Keratinocyte (primary cell): ENCODE measurements around the gene ABHD18. TPM values are rescaled to one million over a fixed set of nuclear protein-coding genes. Genes with fewer than 3 reads are reported as not detected.

Experiments used
- DNase-seq: peaks from one replicate; pipeline ENCODE4 v3.0.0-alpha.2; 2011; ENCODE audit warnings: low read depth, missing footprints, low spot score
- FAIRE-seq: peaks from 2 replicates; lab custom pipeline; 2011; peaks lifted over from hg19 to GRCh38; lab: Jason Lieb, UNC
- H2AFZ ChIP-seq: 2 replicates; pipeline ENCODE4 v1.6.0; 2012; ENCODE audit warnings: low read length, control low read depth, inconsistent platforms; ENCODE audit not compliant: control insufficient read depth
- H3K27ac ChIP-seq: 2 replicates; pipeline ENCODE4 v1.5.1; 2011; ENCODE audit warnings: low read length; ENCODE audit not compliant: control insufficient read depth, insufficient read depth
- H3K27me3 ChIP-seq: 3 replicates; pipeline ENCODE4 v1.6.0; 2011; ENCODE audit warnings: low read length; ENCODE audit not compliant: control insufficient read depth, insufficient read depth; ENCODE audit errors: extremely low read depth
- H3K36me3 ChIP-seq, 2 experiments: 2 replicates in 1 of 2; 3 replicates in 1 of 2; pipeline ENCODE4 v1.5.1; 2011; ENCODE audit warnings: low read length in 2 of 2, mild to moderate bottlenecking in 1 of 2; ENCODE audit not compliant: control insufficient read depth in 2 of 2, insufficient read depth in 2 of 2; ENCODE audit errors: extremely low read depth in 1 of 2
- H3K4me1 ChIP-seq: 3 replicates; pipeline ENCODE4 v1.5.1; 2011; ENCODE audit warnings: low read length; ENCODE audit not compliant: control insufficient read depth, insufficient read depth; ENCODE audit errors: extremely low read depth
- H3K4me2 ChIP-seq: 3 replicates; pipeline ENCODE4 v1.6.0; 2011; ENCODE audit warnings: low read depth, low read length; ENCODE audit not compliant: control insufficient read depth, insufficient read depth; ENCODE audit errors: extremely low read depth
- H3K4me3 ChIP-seq, 3 experiments: fragments of 200-600 bp in 1 of 3; sonication (generic) in 1 of 3; 2 replicates in 2 of 3; 3 replicates in 1 of 3; pipeline ENCODE4 v1.5.1; 2011 to 2016; ENCODE audit warnings: low read length in 3 of 3, mild to moderate bottlenecking in 3 of 3, control low read depth in 2 of 3, inconsistent platforms in 1 of 3, low read depth in 1 of 3, mixed read lengths in 1 of 3, mixed run types in 1 of 3, moderate library complexity in 1 of 3; ENCODE audit not compliant: control insufficient read depth in 2 of 3, insufficient read depth in 2 of 3; ENCODE audit errors: extremely low read depth in 1 of 3
- H3K79me2 ChIP-seq: 2 replicates; pipeline ENCODE4 v1.6.0; 2012; ENCODE audit warnings: low read length; ENCODE audit not compliant: control insufficient read depth, insufficient read depth
- H3K9ac ChIP-seq: 3 replicates; pipeline ENCODE4 v1.6.0; 2011; ENCODE audit warnings: low read length; ENCODE audit not compliant: control insufficient read depth, insufficient read depth; ENCODE audit errors: extremely low read depth
- H3K9me1 ChIP-seq: 3 replicates; pipeline ENCODE4 v1.6.0; 2011; ENCODE audit warnings: low read length; ENCODE audit not compliant: control insufficient read depth, insufficient read depth; ENCODE audit errors: extremely low read depth
- H3K9me3 ChIP-seq: 2 replicates; pipeline ENCODE4 v1.5.1; 2012; ENCODE audit warnings: low read depth, low read length; ENCODE audit not compliant: control insufficient read depth
- H4K20me1 ChIP-seq: 3 replicates; pipeline ENCODE4 v1.6.0; 2011; ENCODE audit warnings: low read length; ENCODE audit not compliant: control insufficient read depth, insufficient read depth; ENCODE audit errors: extremely low read depth
- EZH2 ChIP-seq: IDR thresholded peaks from one replicate; pipeline ENCODE4 v1.6.1; 2012; ENCODE audit warnings: inconsistent platforms, mild to moderate bottlenecking, low read length, moderate library complexity
- dilution Hi-C: fragments of 300-500 bp; cut with MboI; formaldehyde crosslinking; loops from one replicate; pipeline ENCODE4 v1.7.0; 2020; ENCODE audit warnings: low sequenced_read_pairs; ENCODE audit not compliant: extremely low pct_ligation_motif_present
- polyA plus RNA-seq, 5 experiments: library from polyadenylated mRNA; depleted of rRNA in 3 of 5; stranded (reverse) in 3 of 5; stranded (forward) in 1 of 5; unstranded in 1 of 5; fragments of >200 nt; gene quantifications; 1 replicate in 1 of 5; 2 replicates in 3 of 5; 3 replicates in 1 of 5; pipeline versions ENCODE4 v1.2.1 to v1.2.3, GENCODE V29; 2011 to 2012; ENCODE audit warnings: missing spikeins in 2 of 5, low read depth in 1 of 5, low replicate concordance in 1 of 5
- TF ChIP-seq, protein P1 (sequence below), 3 experiments: IDR thresholded peaks in 1 of 3; conservative IDR thresholded peaks in 1 of 3; optimal IDR thresholded peaks in 1 of 3; 2 replicates in 2 of 3; 3 replicates in 1 of 3; pipeline versions ENCODE3 to v1.5.1; 2011; ENCODE audit warnings: low read length in 3 of 3, mild to moderate bottlenecking in 3 of 3, moderate library complexity in 2 of 3, control low read depth in 1 of 3, inconsistent platforms in 1 of 3; ENCODE audit not compliant: insufficient read depth in 2 of 3; ENCODE audit errors: extremely low read depth in 1 of 3

The ABHD18 gene
- polyA plus RNA-seq, 1 donor (not counting 4 experiments of a cell fraction or from before 2014, with no cell fraction given) = 4.6 TPM

DNA sequence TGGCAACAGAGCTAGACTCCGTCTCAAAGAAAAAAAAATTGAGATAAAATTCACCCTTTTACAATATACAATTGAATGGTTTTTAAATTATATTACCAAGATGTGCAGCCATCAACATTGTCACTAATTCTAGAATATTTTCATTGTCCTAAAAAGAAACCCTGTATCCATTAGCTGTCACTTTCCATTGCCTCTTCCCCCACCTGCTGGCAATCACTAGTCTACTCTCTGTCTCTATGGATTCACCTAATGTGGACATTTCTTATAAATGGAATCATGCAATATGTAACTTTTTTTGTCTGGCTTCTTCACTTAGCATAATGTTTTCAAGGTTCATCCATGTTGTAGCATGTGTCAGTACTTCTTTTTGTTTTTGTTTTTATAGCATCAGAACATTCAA lies 20.8 kb downstream of the ABHD18 start:
- DNase-seq = no peak
- Histone ChIP-seq H3K9me3 (no peaks in the 10 kb centered on the region), H3K36me3 (no peaks in the 10 kb centered on the region), H3K9ac (no peak overlapping the region), H3K27ac (no peak overlapping the region), H3K4me3 (no peak overlapping the region), H3K4me2 (no peak overlapping the region), H2AFZ (no peak overlapping the region), H3K79me2 (no peaks in the 10 kb centered on the region), H4K20me1 (no peaks in the 10 kb centered on the region), H3K9me1 (no peaks in the 10 kb centered on the region), H3K4me1 (no peaks in the 10 kb centered on the region), H3K27me3 (no peaks in the 10 kb centered on the region)
- dilution Hi-C loops = no loop called here
- no peak for FAIRE-seq
- no peak for TF ChIP-seq EZH2
- TF ChIP-seq, protein P1, sequence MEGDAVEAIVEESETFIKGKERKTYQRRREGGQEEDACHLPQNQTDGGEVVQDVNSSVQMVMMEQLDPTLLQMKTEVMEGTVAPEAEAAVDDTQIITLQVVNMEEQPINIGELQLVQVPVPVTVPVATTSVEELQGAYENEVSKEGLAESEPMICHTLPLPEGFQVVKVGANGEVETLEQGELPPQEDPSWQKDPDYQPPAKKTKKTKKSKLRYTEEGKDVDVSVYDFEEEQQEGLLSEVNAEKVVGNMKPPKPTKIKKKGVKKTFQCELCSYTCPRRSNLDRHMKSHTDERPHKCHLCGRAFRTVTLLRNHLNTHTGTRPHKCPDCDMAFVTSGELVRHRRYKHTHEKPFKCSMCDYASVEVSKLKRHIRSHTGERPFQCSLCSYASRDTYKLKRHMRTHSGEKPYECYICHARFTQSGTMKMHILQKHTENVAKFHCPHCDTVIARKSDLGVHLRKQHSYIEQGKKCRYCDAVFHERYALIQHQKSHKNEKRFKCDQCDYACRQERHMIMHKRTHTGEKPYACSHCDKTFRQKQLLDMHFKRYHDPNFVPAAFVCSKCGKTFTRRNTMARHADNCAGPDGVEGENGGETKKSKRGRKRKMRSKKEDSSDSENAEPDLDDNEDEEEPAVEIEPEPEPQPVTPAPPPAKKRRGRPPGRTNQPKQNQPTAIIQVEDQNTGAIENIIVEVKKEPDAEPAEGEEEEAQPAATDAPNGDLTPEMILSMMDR (optimal IDR thresholded peaks at IDR 0.05 in 1 of 3, IDR thresholded peaks at IDR 0.05 in 1 of 3, conservative IDR thresholded peaks at IDR 0.05 in 1 of 3; ENCODE audit: extremely low read depth in 1 of 3, insufficient read depth in 2 of 3, low read length in 3 of 3) = no peak

DNA sequence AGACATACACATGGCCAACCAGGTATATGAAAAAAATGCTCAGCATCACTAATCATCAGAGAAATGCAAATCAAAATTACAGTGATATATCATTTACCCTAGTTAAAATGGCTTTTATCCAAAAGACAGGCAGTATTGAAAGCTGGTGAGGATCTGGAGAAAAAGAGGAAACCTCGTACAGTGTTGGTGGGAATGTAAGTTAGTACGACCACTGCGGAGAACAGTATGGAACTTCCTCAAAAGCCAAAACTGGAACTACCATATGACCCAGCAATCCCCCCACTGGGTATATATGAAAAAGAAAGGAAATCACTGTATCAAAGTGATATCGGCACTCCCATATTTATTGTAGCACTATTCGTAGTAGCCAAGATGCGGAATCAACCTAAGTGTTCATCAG lies 23.4 kb downstream of the ABHD18 start:
- FAIRE-seq = no peak

More for the DNA sequence above, 23.4 kb downstream of the ABHD18 start:
- no peak overlapping the region for H3K9ac ChIP-seq
- DNase-seq = no peak
- no peaks in the 10 kb centered on the region for H3K27me3 ChIP-seq
- no peak overlapping the region for H2AFZ ChIP-seq
- no peaks in the 10 kb centered on the region for H4K20me1 ChIP-seq
- H3K27ac ChIP-seq = no peak overlapping the region
- H3K4me2 ChIP-seq = no peak overlapping the region
- H3K9me3 ChIP-seq = no peaks in the 10 kb centered on the region
- dilution Hi-C loops = no loop called here
- TF ChIP-seq, protein P1 (optimal IDR thresholded peaks at IDR 0.05 in 1 of 3, IDR thresholded peaks at IDR 0.05 in 1 of 3, conservative IDR thresholded peaks at IDR 0.05 in 1 of 3; ENCODE audit: extremely low read depth in 1 of 3, insufficient read depth in 2 of 3, low read length in 3 of 3) = no peak
- no peak for TF ChIP-seq EZH2
- H3K79me2 ChIP-seq = no peaks in the 10 kb centered on the region
- no peaks in the 10 kb centered on the region for H3K4me1 ChIP-seq
- no peaks in the 10 kb centered on the region for H3K9me1 ChIP-seq
- no peak overlapping the region for H3K4me3 ChIP-seq
- no peaks in the 10 kb centered on the region for H3K36me3 ChIP-seq
